Measurements from ENCODE around the gene ADM2. TPM values are rescaled to one million over a fixed set of nuclear protein-coding genes. Genes with fewer than 3 reads are reported as not detected.

Gene ADM2
- 1 to 10 TPM; 4.6 to 6.1 TPM for total RNA-seq

GRCh38 chr22:50481440-50482106 is at the start of gene ADM2:
ADM2 (plus strand) TSS chr22:50481543; CDS start chr22:50481848, 305 bp downstream.

GRCh38 chr22:50474710-50475651 is 6.4 kb upstream of the ADM2 start, which contains the start of gene SBF1:
SBF1 (minus strand) TSS chr22:50475035; CDS start chr22:50474840, 195 bp downstream.

GRCh38 chr22:50486561-50487289 is 5.4 kb downstream of the ADM2 start, which contains the start of gene MIOX:
MIOX (plus strand) TSS chr22:50486859; CDS start chr22:50486898, 39 bp downstream.

GRCh38 chr22:50507421-50507990 is 26.2 kb downstream of the ADM2 start, which contains the start of gene LMF2:
LMF2 (minus strand) TSS chr22:50507702; CDS start chr22:50507675, 27 bp downstream.

GRCh38 chr22:50507991-50508884 is 26.9 kb downstream of the ADM2 start, which contains the start of gene NCAPH2:
NCAPH2 (plus strand) TSS chr22:50508224; CDS start chr22:50508338, 114 bp downstream.

GRCh38 chr22:50525104-50525857 is 43.9 kb downstream of the ADM2 start, which contains the start of gene SCO2:
SCO2 (minus strand) TSS chr22:50525598; CDS start chr22:50524411, 1,187 bp downstream.

GRCh38 chr22:50529897-50530579 is 48.7 kb downstream of the ADM2 start, which contains the start of gene TYMP:
TYMP (minus strand) TSS chr22:50530012; CDS start chr22:50529709, 303 bp downstream.

Other genes starting within 250 kb of the ADM2 start
- 10 to 100 TPM; 58.8 to 62.5 TPM for gene TUBGCP6, start 236.5 kb upstream of the ADM2 start, total RNA-seq
- gene HDAC10, start 230.3 kb upstream of the ADM2 start, total RNA-seq, result 10 to 100 TPM; 91.0 to 92.5 TPM
- 1 to 10 TPM; 3.2 to 3.3 TPM for gene MAPK12, start 219.9 kb upstream of the ADM2 start, total RNA-seq
- 10 to 100 TPM in 1 of 2 experiments, 1 to 10 TPM in 1; 8.9 to 11.4 TPM for gene MAPK11, start 211.2 kb upstream of the ADM2 start, total RNA-seq
- 10 to 100 TPM; 16.1 to 16.4 TPM for gene PLXNB2, start 173.9 kb upstream of the ADM2 start, total RNA-seq
- gene DENND6B, start 154.5 kb upstream of the ADM2 start, total RNA-seq, result 1 to 10 TPM; 4.5 to 4.7 TPM
- gene PPP6R2, start 138.2 kb upstream of the ADM2 start, total RNA-seq, result 10 to 100 TPM; 54.5 to 60.9 TPM
- 100 to 1,000 TPM; 174 to 186 TPM for gene SBF1, start 6.5 kb upstream of the ADM2 start, total RNA-seq
- gene MIOX, start 5.3 kb downstream of the ADM2 start, total RNA-seq, result not detected
- 100 to 1,000 TPM; 106 to 107 TPM for gene LMF2, start 26.2 kb downstream of the ADM2 start, total RNA-seq
- gene NCAPH2, start 26.7 kb downstream of the ADM2 start, total RNA-seq, result 10 to 100 TPM; 83.5 to 88.7 TPM
- gene SCO2, start 44.1 kb downstream of the ADM2 start, total RNA-seq, result 10 to 100 TPM in 1 of 2 experiments, 1 to 10 TPM in 1; 3.8 to 11.7 TPM
- 10 to 100 TPM; 39.2 to 41.7 TPM for gene TYMP, start 48.5 kb downstream of the ADM2 start, total RNA-seq
- 1 to 10 TPM; 6.4 to 7.6 TPM for gene KLHDC7B, start 64.4 kb downstream of the ADM2 start, total RNA-seq
- gene SYCE3, start 81.4 kb downstream of the ADM2 start, total RNA-seq, result not detected
- gene CPT1B, start 96.9 kb downstream of the ADM2 start, total RNA-seq, result 10 to 100 TPM; 54.9 to 59.9 TPM
- 100 to 1,000 TPM; 111 to 117 TPM for gene CHKB, start 101.3 kb downstream of the ADM2 start, total RNA-seq
- under 1 TPM; 0.12 to 0.28 TPM for gene MAPK8IP2, start 119.2 kb downstream of the ADM2 start, total RNA-seq
- gene ARSA, start 146.6 kb downstream of the ADM2 start, total RNA-seq, result 10 to 100 TPM; 56.8 to 59.1 TPM
- not detected for gene SHANK3, start 191.3 kb downstream of the ADM2 start, total RNA-seq